Measurements from ENCODE around the gene CAMK1. TPM values are rescaled to one million over a fixed set of nuclear protein-coding genes. Genes with fewer than 3 reads are reported as not detected.
A peak's percentile ranks its signal among the peaks of the same experiment; 100 is the strongest.

The CAMK1 gene
- total RNA-seq, 2 experiments from 2014 or later = 0.74 to 1.1 TPM

GRCh38 chr3:9770276-9770812 is 597 bp upstream of the CAMK1 start:
- Mint-ChIP-seq H3K4me1 (ENCODE audit: low read depth) (peaks cover 18% of the 10 kb centered on the region), H3K27ac (no peak overlapping the region), H3K36me3 (ENCODE audit: low read depth) (no peaks in the 10 kb centered on the region), H3K4me3 (peak overlapping the region; percentile 35), H3K9me3 (no peaks in the 10 kb centered on the region), H3K27me3 (no peaks in the 10 kb centered on the region)
- Histone ChIP-seq H3K4me3 (ENCODE audit: low read length) (peak overlapping the region; percentile 53), H3K36me3 (ENCODE audit: insufficient read depth, low read length) (no peaks in the 10 kb centered on the region), H3K27me3 (ENCODE audit: control insufficient read depth in 1 of 2, insufficient read depth in 2 of 2, low read length in 2 of 2) (no peaks in the 10 kb centered on the region), H3K27ac (ENCODE audit: low read depth in 1 of 2, low read length in 2 of 2) (no peak overlapping the region), H3K9me3 (ENCODE audit: control insufficient read depth in 1 of 2, insufficient read depth in 1 of 2, low read length in 2 of 2) (no peaks in the 10 kb centered on the region), H3K4me1 (ENCODE audit: insufficient read depth, low read length) (peaks cover 29% of the 10 kb centered on the region)
- ATAC-seq (ENCODE audit: poor library complexity) (no peak), DNase-seq (no peak)
- ChIA-PET CTCF (no interaction called here), POLR2A (interaction anchor here (0.6 to 2.7 kb wide), 5 partner anchors 10 to 266 kb away, joined by 3 to 11 read pairs (median 6); partner anchors contain the start of genes ARPC4, OGG1 and TADA3)
- TF ChIP-seq CTCF (IDR thresholded peaks at IDR 0.05) = no peak
- intact Hi-C loops (cut with DNase I, micrococcal nuclease) = loop anchor here in 1 of 2 experiments (1.0 kb wide), 1 partner anchor 10 kb away; no protein-coding TSS in a partner anchor

GRCh38 chr3:9769012-9769411 is 735 bp downstream of the CAMK1 start:
- Mint-ChIP-seq H3K4me3 (peak overlapping the region; percentile 12), H3K27me3 (no peaks in the 10 kb centered on the region), H3K27ac (peak overlapping the region; percentile 16), H3K4me1 (ENCODE audit: low read depth) (peaks cover 18% of the 10 kb centered on the region), H3K36me3 (ENCODE audit: low read depth) (no peaks in the 10 kb centered on the region), H3K9me3 (no peaks in the 10 kb centered on the region)
- POLR2A ChIA-PET = interaction anchor here (1.2 to 2.7 kb wide), 3 partner anchors 11 to 24 kb away, joined by 6 to 11 read pairs (median 7); partner anchors contain the start of genes ARPC4, OGG1 and TADA3
- Histone ChIP-seq H3K36me3 (ENCODE audit: insufficient read depth, low read length) (no peaks in the 10 kb centered on the region), H3K27ac (ENCODE audit: low read depth in 1 of 2, low read length in 2 of 2) (no peak overlapping the region), H3K27me3 (ENCODE audit: control insufficient read depth in 1 of 2, insufficient read depth in 2 of 2, low read length in 2 of 2) (no peaks in the 10 kb centered on the region), H3K4me3 (ENCODE audit: low read length) (peak overlapping the region; percentile 53), H3K9me3 (ENCODE audit: control insufficient read depth in 1 of 2, insufficient read depth in 1 of 2, low read length in 2 of 2) (no peaks in the 10 kb centered on the region), H3K4me1 (ENCODE audit: insufficient read depth, low read length) (peaks cover 29% of the 10 kb centered on the region)
- CTCF ChIA-PET = no interaction called here
- intact Hi-C loops (cut with DNase I, micrococcal nuclease) = no loop called here
- no peak for TF ChIP-seq CTCF (IDR thresholded peaks at IDR 0.05)
- ATAC-seq (ENCODE audit: poor library complexity) = no peak
- no peak for DNase-seq

DNA sequence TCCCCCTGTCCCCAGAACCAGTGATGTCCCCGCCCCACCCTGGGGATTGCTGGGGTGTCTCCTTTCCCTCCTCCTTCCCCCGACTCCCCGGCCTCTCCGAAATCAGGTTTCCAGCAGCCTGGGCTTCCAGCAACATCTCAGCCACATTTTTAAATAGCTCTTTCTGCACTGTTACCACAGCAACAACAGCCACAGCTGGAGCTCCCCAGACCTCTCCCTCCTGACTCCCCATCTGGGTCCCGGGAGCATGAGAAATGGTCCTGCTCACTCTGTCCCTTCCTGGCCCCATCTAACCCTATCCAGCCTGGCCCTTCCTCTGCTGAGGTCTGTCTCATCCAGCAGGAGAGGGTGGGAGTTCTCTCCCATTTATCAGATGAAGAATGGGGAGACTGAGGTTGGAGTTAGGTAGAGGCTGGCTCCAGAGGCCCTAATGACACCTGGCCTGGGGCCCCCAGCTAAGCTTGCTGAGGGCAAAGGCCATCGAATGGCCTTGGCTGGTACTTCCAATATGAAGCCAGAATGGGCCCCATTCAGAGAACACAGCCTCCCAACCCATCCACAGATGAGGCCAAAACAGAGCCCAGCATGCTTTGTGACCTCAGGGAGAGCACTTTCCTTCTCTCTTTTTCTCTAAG is 1.5 kb downstream of the CAMK1 start:
- ATAC-seq (ENCODE audit: poor library complexity) (no peak), DNase-seq (no peak)
- Mint-ChIP-seq H3K36me3 (ENCODE audit: low read depth) (no peaks in the 10 kb centered on the region), H3K4me3 (no peak overlapping the region), H3K4me1 (ENCODE audit: low read depth) (peaks cover 18% of the 10 kb centered on the region), H3K27ac (peak overlapping the region; percentile 16), H3K27me3 (no peaks in the 10 kb centered on the region), H3K9me3 (no peaks in the 10 kb centered on the region)
- POLR2A ChIA-PET = interaction anchor here (2.7 kb wide), 1 partner anchor 24 kb away, joined by 11 read pairs; the partner anchor contains the start of genes ARPC4 and TADA3
- Histone ChIP-seq H3K36me3 (ENCODE audit: insufficient read depth, low read length) (no peaks in the 10 kb centered on the region), H3K27me3 (ENCODE audit: control insufficient read depth in 1 of 2, insufficient read depth in 2 of 2, low read length in 2 of 2) (no peaks in the 10 kb centered on the region), H3K4me1 (ENCODE audit: insufficient read depth, low read length) (peaks cover 29% of the 10 kb centered on the region), H3K9me3 (ENCODE audit: control insufficient read depth in 1 of 2, insufficient read depth in 1 of 2, low read length in 2 of 2) (no peaks in the 10 kb centered on the region), H3K4me3 (ENCODE audit: low read length) (no peak overlapping the region), H3K27ac (ENCODE audit: low read depth in 1 of 2, low read length in 2 of 2) (no peak overlapping the region)
- no peak for TF ChIP-seq CTCF (IDR thresholded peaks at IDR 0.05)
- CTCF ChIA-PET = no interaction called here
- intact Hi-C loops (cut with DNase I, micrococcal nuclease) = no loop called here

Measured in CD4-positive, alpha-beta T cell (primary cell).